HFFc6 (cell line): ENCODE results near the gene PODXL2. TPM values are rescaled to one million over a fixed set of nuclear protein-coding genes. Genes with fewer than 3 reads are reported as not detected.

Experiments used
- DNase-seq: peaks from one replicate; pipeline ENCODE4 v3.0.0-alpha.2; 2018
- H3K27ac Mint-ChIP-seq: 2 replicates; pipeline ENCODE4 v1.8.0; 2020; ENCODE audit warnings: mild to moderate bottlenecking, mixed read lengths
- H3K27me3 Mint-ChIP-seq: 2 replicates; pipeline ENCODE4 v1.8.0; 2021; ENCODE audit warnings: mild to moderate bottlenecking, moderate library complexity, mixed read lengths; ENCODE audit not compliant: insufficient read depth
- H3K36me3 Mint-ChIP-seq: 2 replicates; pipeline ENCODE4 v1.8.0; 2021; ENCODE audit warnings: low read depth, mixed read lengths
- H3K4me1 Mint-ChIP-seq: 2 replicates; pipeline ENCODE4 v1.8.0; 2020; ENCODE audit warnings: low read depth, mixed read lengths
- H3K4me3 Mint-ChIP-seq: 2 replicates; pipeline ENCODE4 v1.8.0; 2020; ENCODE audit warnings: mild to moderate bottlenecking, moderate library complexity, mixed read lengths
- H3K9me3 Mint-ChIP-seq: 2 replicates; pipeline ENCODE4 v1.8.0; 2020; ENCODE audit warnings: mild to moderate bottlenecking, mixed read lengths
- total RNA-seq, 6 experiments: library from RNA; stranded (reverse); fragmentation: NEBNext Ultra II Directional; extraction: Animal tissue kit (Norgen Biotek cat#: 25700); gene quantifications; 2 replicates in 1 of 6; 3 replicates in 5 of 6; pipeline ENCODE4 v1.2.3, GENCODE V29; 2021
- TF ChIP-seq, protein P1 (sequence below): fragments of 200-600 bp; sonication (generic); IDR thresholded peaks from 2 replicates; pipeline ENCODE4 v1.5.0; 2021; ENCODE audit warnings: antibody characterized with exemption, mild to moderate bottlenecking

The PODXL2 gene
- total RNA-seq, 6 experiments from 2014 or later: 0.09 TPM; not detected in 5

DNA sequence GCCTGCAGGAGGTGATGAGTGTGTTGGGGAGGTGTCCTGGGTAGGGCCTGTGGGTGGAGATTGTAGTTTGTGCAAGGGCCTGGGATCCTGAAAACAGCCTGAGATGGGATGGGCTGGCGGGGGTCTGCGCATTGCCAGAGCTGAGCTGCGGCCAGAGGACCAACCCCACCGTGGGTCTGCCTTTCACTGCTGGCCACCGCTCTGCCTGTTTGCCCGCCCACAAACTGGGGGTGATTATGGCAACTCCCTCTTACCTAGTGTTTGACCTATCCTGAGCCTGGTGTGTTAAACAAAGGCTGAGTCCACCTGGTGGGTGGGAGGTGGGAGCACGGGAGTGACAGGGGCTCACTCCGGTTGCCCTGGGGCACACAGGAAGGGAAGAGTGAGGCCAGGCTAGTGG lies 53.6 kb downstream of the PODXL2 start:
- no peak overlapping the region for H3K27ac Mint-ChIP-seq

DNA sequence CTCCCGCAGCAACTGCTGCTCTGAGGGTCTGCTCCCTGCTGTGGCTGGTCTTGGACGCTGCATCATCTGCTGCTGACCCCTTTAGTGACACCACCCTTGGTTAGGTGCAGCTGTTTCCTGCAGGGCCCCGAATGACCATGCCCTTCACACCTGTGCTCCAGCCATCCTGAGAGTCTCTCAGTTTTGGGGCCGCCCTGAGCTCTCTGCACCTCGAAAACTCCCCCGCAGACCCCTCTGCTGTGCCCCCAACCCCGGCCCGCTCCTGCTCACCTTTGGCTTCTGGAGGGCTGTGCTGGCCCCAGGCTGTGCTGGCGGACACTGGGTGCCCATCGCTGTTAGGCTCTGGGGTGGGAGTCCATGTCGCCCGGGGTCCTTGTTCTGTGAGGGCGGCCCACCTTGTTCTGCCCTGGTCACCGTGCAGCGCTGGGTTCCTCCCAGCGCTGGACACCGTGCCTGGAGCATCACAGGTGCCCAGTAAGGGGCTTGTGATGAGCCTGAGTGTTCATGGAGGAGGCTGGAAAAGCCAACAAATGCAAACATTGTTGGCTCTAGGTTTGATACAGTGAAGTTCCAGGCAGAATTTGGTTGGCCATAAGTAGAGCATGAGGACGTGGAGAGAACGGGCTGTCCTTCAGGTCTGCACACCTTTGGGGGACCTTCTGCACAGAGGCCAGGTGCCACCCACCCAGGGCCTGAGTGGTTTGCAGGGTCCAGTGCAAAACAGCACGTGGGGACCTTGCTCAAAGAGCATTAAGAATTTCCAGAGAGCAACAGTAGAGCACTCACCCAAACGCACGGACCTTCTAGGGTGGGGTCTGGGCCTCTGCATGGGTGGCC lies 56.1 kb downstream of the PODXL2 start:
- no peak for DNase-seq
- no peak overlapping the region for H3K27ac Mint-ChIP-seq

More for the DNA sequence above, 53.6 kb downstream of the PODXL2 start:
- Mint-ChIP-seq H3K4me3 (no peak overlapping the region), H3K9me3 (no peaks in the 10 kb centered on the region), H3K36me3 (no peaks in the 10 kb centered on the region), H3K27me3 (peaks cover 4% of the 10 kb centered on the region), H3K4me1 (peaks cover 10% of the 10 kb centered on the region)
- TF ChIP-seq, protein P1, sequence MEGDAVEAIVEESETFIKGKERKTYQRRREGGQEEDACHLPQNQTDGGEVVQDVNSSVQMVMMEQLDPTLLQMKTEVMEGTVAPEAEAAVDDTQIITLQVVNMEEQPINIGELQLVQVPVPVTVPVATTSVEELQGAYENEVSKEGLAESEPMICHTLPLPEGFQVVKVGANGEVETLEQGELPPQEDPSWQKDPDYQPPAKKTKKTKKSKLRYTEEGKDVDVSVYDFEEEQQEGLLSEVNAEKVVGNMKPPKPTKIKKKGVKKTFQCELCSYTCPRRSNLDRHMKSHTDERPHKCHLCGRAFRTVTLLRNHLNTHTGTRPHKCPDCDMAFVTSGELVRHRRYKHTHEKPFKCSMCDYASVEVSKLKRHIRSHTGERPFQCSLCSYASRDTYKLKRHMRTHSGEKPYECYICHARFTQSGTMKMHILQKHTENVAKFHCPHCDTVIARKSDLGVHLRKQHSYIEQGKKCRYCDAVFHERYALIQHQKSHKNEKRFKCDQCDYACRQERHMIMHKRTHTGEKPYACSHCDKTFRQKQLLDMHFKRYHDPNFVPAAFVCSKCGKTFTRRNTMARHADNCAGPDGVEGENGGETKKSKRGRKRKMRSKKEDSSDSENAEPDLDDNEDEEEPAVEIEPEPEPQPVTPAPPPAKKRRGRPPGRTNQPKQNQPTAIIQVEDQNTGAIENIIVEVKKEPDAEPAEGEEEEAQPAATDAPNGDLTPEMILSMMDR: no peak
- DNase-seq: no peak

DNA sequence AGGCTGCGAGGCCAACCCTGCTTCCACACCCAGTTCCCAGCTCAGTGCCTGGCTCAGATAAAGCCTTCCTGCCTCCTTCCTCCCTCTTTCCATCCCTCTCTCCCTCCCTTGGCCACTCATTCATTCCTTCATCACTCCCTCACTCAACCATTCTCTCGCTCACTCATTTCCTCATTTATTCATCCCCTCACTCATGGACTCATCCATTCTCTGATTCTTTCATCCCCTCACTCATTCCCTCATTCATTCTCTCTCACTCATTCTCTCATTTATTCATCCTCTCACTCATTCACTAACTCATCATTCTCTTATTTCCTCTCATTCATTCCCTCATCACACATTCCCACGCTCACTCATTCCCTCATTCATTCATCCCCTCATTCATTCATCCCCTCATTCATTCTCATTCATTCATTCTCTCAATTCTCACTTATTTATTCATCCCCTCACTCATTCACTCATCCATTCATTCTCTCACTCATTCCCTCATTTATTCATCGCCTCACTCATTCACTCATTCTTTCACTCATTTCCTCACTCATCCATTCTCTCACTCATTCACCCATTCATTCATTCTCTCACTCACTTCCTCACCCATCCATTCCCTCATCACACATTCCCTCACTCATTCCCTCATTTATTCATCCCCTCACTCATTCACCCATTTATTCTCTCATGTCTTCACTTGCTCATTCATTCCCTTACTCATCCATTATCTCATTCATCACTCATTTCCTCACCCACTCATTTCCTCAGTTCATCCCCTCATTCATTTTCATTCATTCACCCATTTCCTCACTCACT lies 56.9 kb downstream of the PODXL2 start:
- peaks cover 6% of the 10 kb centered on the region for H3K27me3 Mint-ChIP-seq
- no peak for DNase-seq
- H3K4me1 Mint-ChIP-seq: peaks cover 10% of the 10 kb centered on the region
- no peak overlapping the region for H3K27ac Mint-ChIP-seq
- no peaks in the 10 kb centered on the region for H3K9me3 Mint-ChIP-seq
- H3K4me3 Mint-ChIP-seq: no peak overlapping the region
- peaks cover 4% of the 10 kb centered on the region; the same call in 1 of the 2 replicates for H3K36me3 Mint-ChIP-seq
- TF ChIP-seq, protein P1: no peak

More for the DNA sequence above, 56.1 kb downstream of the PODXL2 start:
- Mint-ChIP-seq H3K36me3 (peaks cover 4% of the 10 kb centered on the region; the same call in 1 of the 2 replicates), H3K4me3 (no peak overlapping the region), H3K4me1 (peaks cover 10% of the 10 kb centered on the region), H3K9me3 (no peaks in the 10 kb centered on the region), H3K27me3 (peaks cover 6% of the 10 kb centered on the region)
- TF ChIP-seq, protein P1: no peak

DNA sequence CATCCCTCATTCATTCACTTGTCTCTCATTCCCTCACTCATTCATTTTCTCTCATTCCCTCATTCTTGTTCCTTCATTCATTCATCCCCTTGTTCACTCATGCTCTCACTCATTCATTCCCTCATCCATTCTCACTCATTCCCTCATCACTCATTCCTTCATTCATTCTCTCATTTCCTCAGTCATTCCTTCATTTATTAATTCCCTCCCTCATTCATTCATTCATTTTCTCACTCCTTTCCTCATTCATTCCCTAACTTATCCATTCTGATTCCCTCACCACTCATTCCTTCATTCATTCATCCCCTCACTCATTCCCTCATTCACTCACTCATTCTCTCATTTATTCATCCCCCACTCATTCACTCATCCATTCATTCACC lies 57.5 kb downstream of the PODXL2 start:
- H3K4me1 Mint-ChIP-seq: peaks cover 10% of the 10 kb centered on the region
- TF ChIP-seq, protein P1: no peak
- H3K36me3 Mint-ChIP-seq: peaks cover 4% of the 10 kb centered on the region; the same call in 1 of the 2 replicates
- no peak overlapping the region for H3K4me3 Mint-ChIP-seq
- DNase-seq: no peak
- H3K9me3 Mint-ChIP-seq: no peaks in the 10 kb centered on the region
- H3K27ac Mint-ChIP-seq: no peak overlapping the region
- peaks cover 6% of the 10 kb centered on the region for H3K27me3 Mint-ChIP-seq

DNA sequence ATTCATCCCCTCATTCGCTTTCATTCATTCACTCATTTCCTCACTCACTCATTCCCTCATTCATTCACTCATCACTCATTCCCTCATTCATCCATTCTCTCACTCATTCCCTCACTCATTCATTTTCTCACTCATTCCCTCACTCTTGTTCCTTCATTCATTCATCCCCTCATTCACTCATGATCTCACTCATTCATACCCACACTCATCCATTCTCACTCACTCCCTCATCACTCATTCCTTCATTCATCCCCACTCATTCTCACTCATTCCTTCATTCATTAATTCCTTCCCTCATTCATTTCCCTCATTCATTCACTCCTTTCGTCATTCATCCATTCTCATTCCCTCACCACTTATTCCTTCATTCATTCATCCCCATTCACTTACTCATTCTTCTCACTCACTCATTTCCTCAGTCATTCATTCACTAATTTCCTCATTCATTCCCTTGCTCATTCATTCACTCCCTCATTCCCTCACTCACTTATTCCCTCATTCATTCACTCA lies 58.3 kb downstream of the PODXL2 start:
- Mint-ChIP-seq H3K4me3 (no peak overlapping the region), H3K9me3 (no peaks in the 10 kb centered on the region), H3K27ac (no peak overlapping the region), H3K4me1 (peaks cover 10% of the 10 kb centered on the region), H3K36me3 (peaks cover 4% of the 10 kb centered on the region; the same call in 1 of the 2 replicates), H3K27me3 (peaks cover 6% of the 10 kb centered on the region)
- TF ChIP-seq, protein P1: no peak
- no peak for DNase-seq
